HepG2 (cell line): Measurements from ENCODE around the gene DYDC2. TPM values are rescaled to one million over a fixed set of nuclear protein-coding genes. Genes with fewer than 3 reads are reported as not detected.

Experiments used
- PAX8 ChIP-seq: sonication (generic); formaldehyde crosslinking; IDR thresholded peaks from 2 replicates; pipeline ENCODE4 v1.8.0; 2022; ENCODE audit warnings: mild to moderate bottlenecking, missing genetic modification reagents, borderline replicate concordance
- RBAK ChIP-seq: sonication (generic); formaldehyde crosslinking; IDR thresholded peaks from 2 replicates; pipeline ENCODE4 v1.5.1; 2020; ENCODE audit warnings: mild to moderate bottlenecking, missing genetic modification reagents
- SIX1 ChIP-seq: sonication (generic); formaldehyde crosslinking; IDR thresholded peaks from 2 replicates; pipeline ENCODE4 v1.4.0; 2020; ENCODE audit warnings: missing genetic modification reagents, borderline replicate concordance
- SMC3 ChIP-seq: IDR thresholded peaks from 2 replicates; pipeline ENCODE4 v1.6.1; 2011; ENCODE audit warnings: low read length, improper control_type of control experiment
- SOX6 ChIP-seq, 2 experiments: fragments of 450-650 bp in 1 of 2; sonication (generic) in 1 of 2; formaldehyde crosslinking in 1 of 2; IDR thresholded peaks; 2 replicates each; pipeline versions ENCODE4 v1.4.0 to v1.6.1; 2017 to 2020; ENCODE audit warnings: antibody characterized with exemption in 1 of 2, mild to moderate bottlenecking in 1 of 2, missing genetic modification reagents in 1 of 2
- SP5 ChIP-seq: IDR thresholded peaks from 2 replicates; pipeline ENCODE4 v1.6.1; 2016; ENCODE audit warnings: low read depth, borderline replicate concordance
- STAT5B ChIP-seq: sonication (generic); formaldehyde crosslinking; IDR thresholded peaks from 2 replicates; pipeline ENCODE4 v1.4.0; 2020; ENCODE audit warnings: missing genetic modification reagents
- SUZ12 ChIP-seq: fragments of 150-350 bp; IDR thresholded peaks from 2 replicates; pipeline ENCODE4 v1.6.1; 2014; ENCODE audit warnings: low read depth, low read length
- ZBTB38 ChIP-seq: sonication (generic); formaldehyde crosslinking; IDR thresholded peaks from 2 replicates; pipeline ENCODE4 v1.5.1; 2020; ENCODE audit warnings: mild to moderate bottlenecking, missing genetic modification reagents
- ZNF143 ChIP-seq: sonication (generic); formaldehyde crosslinking; IDR thresholded peaks from 2 replicates; pipeline ENCODE4 v1.4.0; 2020; ENCODE audit warnings: missing genetic modification reagents
- ZNF282 ChIP-seq: fragments of 450-650 bp; IDR thresholded peaks from 2 replicates; pipeline ENCODE4 v1.6.1; 2018; ENCODE audit not compliant: partially characterized antibody
- ZNF292 ChIP-seq: sonication (generic); formaldehyde crosslinking; IDR thresholded peaks from 2 replicates; pipeline ENCODE4 v1.8.1; 2022; ENCODE audit warnings: mild to moderate bottlenecking, low read depth, missing genetic modification reagents, borderline replicate concordance
- ZNF496 ChIP-seq: sonication (generic); formaldehyde crosslinking; IDR thresholded peaks from 2 replicates; pipeline ENCODE4 v1.8.1; 2023; ENCODE audit warnings: mild to moderate bottlenecking, moderate library complexity, missing genetic modification reagents; ENCODE audit not compliant: insufficient replicate concordance
- ZNF644 ChIP-seq: IDR thresholded peaks from 2 replicates; pipeline ENCODE4 v1.6.1; 2016; ENCODE audit warnings: low read depth
- ZNF703 ChIP-seq: sonication (generic); formaldehyde crosslinking; IDR thresholded peaks from 2 replicates; pipeline ENCODE4 v1.5.1; 2020; ENCODE audit warnings: missing genetic modification reagents, mild to moderate bottlenecking, moderate library complexity, borderline replicate concordance
- ZNF768 ChIP-seq: sonication (generic); formaldehyde crosslinking; IDR thresholded peaks from 2 replicates; pipeline ENCODE4 v1.4.0; 2020; ENCODE audit warnings: missing genetic modification reagents
- polyA plus RNA-seq, 8 experiments: library from polyadenylated mRNA; depleted of rRNA in 3 of 8; stranded (reverse) in 7 of 8; unstranded in 1 of 8; fragments of >200 nt; fragmentation: Illumina TruSeq in 4 of 8; extraction: Trizol in 4 of 8; gene quantifications; 2 replicates each; pipeline versions ENCODE4 v1.2.1 to v1.2.3, GENCODE V29; 2011 to 2016; ENCODE audit warnings: low read depth in 4 of 8, missing spikeins in 1 of 8, mixed read lengths in 1 of 8; ENCODE audit not compliant: insufficient read depth in 1 of 8
- total RNA-seq, 5 experiments: library from RNA; depleted of rRNA; stranded (reverse); fragments of >200 nt; fragmentation: Illumina TruSeq; extraction: Trizol; gene quantifications; 2 replicates each; pipeline ENCODE4 v1.2.3, GENCODE V29; 2016; ENCODE audit warnings: low read depth in 1 of 5
- TF ChIP-seq, protein P1 (sequence below): fragments of 450-650 bp; IDR thresholded peaks from 2 replicates; pipeline ENCODE4 v1.6.1; 2017
- TF ChIP-seq, protein P2 (sequence below): sonication (generic); formaldehyde crosslinking; IDR thresholded peaks from 2 replicates; pipeline ENCODE4 v1.4.0; 2020; ENCODE audit warnings: missing genetic modification reagents
- TF ChIP-seq, protein P3 (sequence below): IDR thresholded peaks from 2 replicates; pipeline ENCODE4 v1.6.1; 2012; ENCODE audit warnings: inconsistent platforms
- TF ChIP-seq, protein P4 (sequence below): sonication (generic); formaldehyde crosslinking; IDR thresholded peaks from 2 replicates; pipeline ENCODE4 v1.9.0; 2021; ENCODE audit warnings: missing genetic modification reagents, borderline replicate concordance
- TF ChIP-seq, protein P5 (sequence below): sonication (generic); formaldehyde crosslinking; conservative IDR thresholded peaks from 2 replicates; pipeline ENCODE4 v1.4.0; 2020; ENCODE audit warnings: missing genetic modification reagents

DYDC2 gene
- total and polyA plus RNA-seq, 2 of the 13 experiments (the other 11 are each of a cell fraction or from before 2014, with no cell fraction given) = 0.98 to 2.3 TPM

DNA sequence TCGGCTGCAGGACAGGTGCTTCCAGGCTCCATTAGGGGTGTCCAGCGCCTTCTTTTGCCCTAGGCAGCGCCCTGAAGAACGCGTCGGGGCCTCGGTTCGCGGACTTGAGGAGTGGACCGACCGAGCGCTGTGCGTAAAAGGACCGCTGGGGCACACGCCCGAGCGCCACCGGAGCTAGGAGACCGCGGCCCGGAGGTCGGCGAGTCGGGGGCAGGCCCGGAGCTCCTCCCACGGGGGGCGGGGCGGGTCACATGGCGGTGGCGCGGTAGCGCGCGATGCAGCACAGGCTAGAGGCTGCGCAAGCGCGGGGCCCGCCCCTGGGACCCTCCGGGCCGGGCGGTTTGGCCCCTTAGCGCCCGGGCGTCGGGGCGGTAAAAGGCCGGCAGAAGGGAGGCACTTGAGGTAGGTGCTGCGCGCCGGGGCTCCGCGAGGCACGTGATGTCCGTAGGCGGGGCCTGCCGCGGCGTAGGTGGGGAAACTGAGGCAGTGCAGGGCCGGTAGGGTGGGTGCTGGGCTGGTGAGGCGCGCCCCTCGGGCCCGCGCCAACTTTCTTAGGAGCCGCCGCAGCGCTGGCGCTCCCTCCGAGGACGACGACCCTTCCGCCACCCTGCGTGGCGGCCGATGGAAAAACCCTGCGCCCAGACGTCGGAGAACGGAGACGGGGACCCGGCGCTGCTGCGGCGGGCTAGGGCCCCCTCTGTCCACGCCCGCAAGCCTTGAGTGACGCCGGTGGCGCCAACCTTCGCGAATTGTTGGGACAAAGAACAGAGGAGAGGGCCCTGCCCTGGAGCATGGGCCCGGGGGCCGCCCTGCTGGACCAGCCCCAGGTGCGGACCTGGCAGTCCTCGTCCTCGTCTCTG lies 51.9 kb downstream of the DYDC2 start, which contains the start of gene PRXL2A (continued):
- TF ChIP-seq ZNF644 = no peak
- TF ChIP-seq RBAK (CRISPR knock-in tag) = no peak
- TF ChIP-seq, protein P1, sequence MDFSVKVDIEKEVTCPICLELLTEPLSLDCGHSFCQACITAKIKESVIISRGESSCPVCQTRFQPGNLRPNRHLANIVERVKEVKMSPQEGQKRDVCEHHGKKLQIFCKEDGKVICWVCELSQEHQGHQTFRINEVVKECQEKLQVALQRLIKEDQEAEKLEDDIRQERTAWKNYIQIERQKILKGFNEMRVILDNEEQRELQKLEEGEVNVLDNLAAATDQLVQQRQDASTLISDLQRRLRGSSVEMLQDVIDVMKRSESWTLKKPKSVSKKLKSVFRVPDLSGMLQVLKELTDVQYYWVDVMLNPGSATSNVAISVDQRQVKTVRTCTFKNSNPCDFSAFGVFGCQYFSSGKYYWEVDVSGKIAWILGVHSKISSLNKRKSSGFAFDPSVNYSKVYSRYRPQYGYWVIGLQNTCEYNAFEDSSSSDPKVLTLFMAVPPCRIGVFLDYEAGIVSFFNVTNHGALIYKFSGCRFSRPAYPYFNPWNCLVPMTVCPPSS = no peak
- TF ChIP-seq ZNF703 (CRISPR knock-in tag) = no peak
- TF ChIP-seq, protein P2, sequence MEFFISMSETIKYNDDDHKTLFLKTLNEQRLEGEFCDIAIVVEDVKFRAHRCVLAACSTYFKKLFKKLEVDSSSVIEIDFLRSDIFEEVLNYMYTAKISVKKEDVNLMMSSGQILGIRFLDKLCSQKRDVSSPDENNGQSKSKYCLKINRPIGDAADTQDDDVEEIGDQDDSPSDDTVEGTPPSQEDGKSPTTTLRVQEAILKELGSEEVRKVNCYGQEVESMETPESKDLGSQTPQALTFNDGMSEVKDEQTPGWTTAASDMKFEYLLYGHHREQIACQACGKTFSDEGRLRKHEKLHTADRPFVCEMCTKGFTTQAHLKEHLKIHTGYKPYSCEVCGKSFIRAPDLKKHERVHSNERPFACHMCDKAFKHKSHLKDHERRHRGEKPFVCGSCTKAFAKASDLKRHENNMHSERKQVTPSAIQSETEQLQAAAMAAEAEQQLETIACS (CRISPR knock-in tag) = peak; percentile 70
- TF ChIP-seq SIX1 (CRISPR knock-in tag) = 0 out of 2 replicates have a peak, but pooled peaks have one; percentile 27
- no peak for TF ChIP-seq ZNF496 (CRISPR knock-in tag)
- peak; percentile 83 for TF ChIP-seq SP5 (CRISPR knock-in tag)
- TF ChIP-seq, protein P3, sequence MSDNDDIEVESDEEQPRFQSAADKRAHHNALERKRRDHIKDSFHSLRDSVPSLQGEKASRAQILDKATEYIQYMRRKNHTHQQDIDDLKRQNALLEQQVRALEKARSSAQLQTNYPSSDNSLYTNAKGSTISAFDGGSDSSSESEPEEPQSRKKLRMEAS = peak; percentile 77
- no peak for TF ChIP-seq SMC3
- TF ChIP-seq, protein P4, sequence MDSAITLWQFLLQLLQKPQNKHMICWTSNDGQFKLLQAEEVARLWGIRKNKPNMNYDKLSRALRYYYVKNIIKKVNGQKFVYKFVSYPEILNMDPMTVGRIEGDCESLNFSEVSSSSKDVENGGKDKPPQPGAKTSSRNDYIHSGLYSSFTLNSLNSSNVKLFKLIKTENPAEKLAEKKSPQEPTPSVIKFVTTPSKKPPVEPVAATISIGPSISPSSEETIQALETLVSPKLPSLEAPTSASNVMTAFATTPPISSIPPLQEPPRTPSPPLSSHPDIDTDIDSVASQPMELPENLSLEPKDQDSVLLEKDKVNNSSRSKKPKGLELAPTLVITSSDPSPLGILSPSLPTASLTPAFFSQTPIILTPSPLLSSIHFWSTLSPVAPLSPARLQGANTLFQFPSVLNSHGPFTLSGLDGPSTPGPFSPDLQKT (CRISPR knock-in tag) = no peak
- no peak for TF ChIP-seq ZNF282
- TF ChIP-seq ZNF768 (CRISPR knock-in tag) = peak; percentile 7; the same call in 1 of the 2 replicates
- no peak for TF ChIP-seq STAT5B
- TF ChIP-seq, protein P5, sequence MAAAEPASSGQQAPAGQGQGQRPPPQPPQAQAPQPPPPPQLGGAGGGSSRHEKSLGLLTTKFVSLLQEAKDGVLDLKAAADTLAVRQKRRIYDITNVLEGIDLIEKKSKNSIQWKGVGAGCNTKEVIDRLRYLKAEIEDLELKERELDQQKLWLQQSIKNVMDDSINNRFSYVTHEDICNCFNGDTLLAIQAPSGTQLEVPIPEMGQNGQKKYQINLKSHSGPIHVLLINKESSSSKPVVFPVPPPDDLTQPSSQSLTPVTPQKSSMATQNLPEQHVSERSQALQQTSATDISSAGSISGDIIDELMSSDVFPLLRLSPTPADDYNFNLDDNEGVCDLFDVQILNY = 0 out of 2 replicates have a peak, but pooled peaks have one; percentile 42
- TF ChIP-seq ZNF292 (CRISPR knock-in tag) = no peak
- TF ChIP-seq ZNF143 (CRISPR knock-in tag) = peak; percentile 31; the same call in 1 of the 2 replicates
- TF ChIP-seq SUZ12 = no peak
- TF ChIP-seq ZBTB38 (CRISPR knock-in tag) = peak; percentile 23; the same call in 1 of the 2 replicates
- TF ChIP-seq SOX6 (IDR thresholded peaks at IDR 0.05) = no peak
- TF ChIP-seq SOX6 (CRISPR knock-in tag; IDR thresholded peaks at IDR 0.05) = peak; percentile 60
- TF ChIP-seq PAX8 (CRISPR knock-in tag) = no peak
